Parathyroid adenoma (tissue), 2 donors: ENCODE data around the gene STX8.
"Not testable (repeated sequence)": the region's sequence is repeated elsewhere in the genome, so short reads cannot be mapped to it uniquely, and the experiment has no call there.

Experiments
- H2AFZ ChIP-seq: fragments of 300-600 bp; sonication (generic); one replicate; pipeline ENCODE4 v1.7.0; 2017; ENCODE audit warnings: antibody characterized with exemption, mild to moderate bottlenecking
- H3K27ac ChIP-seq: fragments of 300-600 bp; sonication (generic); one replicate; pipeline ENCODE4 v1.7.0; 2017
- H3K27me3 ChIP-seq: fragments of 300-600 bp; sonication (generic); one replicate; pipeline ENCODE4 v1.7.0; 2017; ENCODE audit warnings: low read length; ENCODE audit not compliant: control insufficient read depth, insufficient read depth
- H3K36me3 ChIP-seq: fragments of 300-600 bp; sonication (generic); one replicate; pipeline ENCODE4 v1.7.0; 2017; ENCODE audit warnings: low read length; ENCODE audit not compliant: control insufficient read depth, insufficient read depth
- H3K4me1 ChIP-seq: fragments of 300-600 bp; sonication (generic); one replicate; pipeline ENCODE4 v1.7.0; 2017; ENCODE audit warnings: control low read depth
- H3K4me2 ChIP-seq: fragments of 300-600 bp; sonication (generic); one replicate; pipeline ENCODE4 v1.7.0; 2017; ENCODE audit warnings: low read length
- H3K4me3 ChIP-seq: fragments of 300-600 bp; sonication (generic); one replicate; pipeline ENCODE4 v1.7.0; 2017; ENCODE audit warnings: low read depth, low read length
- H3K79me2 ChIP-seq: fragments of 300-600 bp; sonication (generic); one replicate; pipeline ENCODE4 v1.7.0; 2017; ENCODE audit warnings: control low read depth
- H3K9ac ChIP-seq: fragments of 300-600 bp; sonication (generic); one replicate; pipeline ENCODE4 v1.7.0; 2017; ENCODE audit warnings: mild to moderate bottlenecking
- H3K9me3 ChIP-seq: fragments of 300-600 bp; sonication (generic); one replicate; pipeline ENCODE4 v1.7.0; 2017; ENCODE audit warnings: low read length; ENCODE audit not compliant: control insufficient read depth
- CTCF ChIP-seq: fragments of 300-600 bp; sonication (generic); IDR thresholded peaks from one replicate; pipeline ENCODE4 v1.7.0; 2017; ENCODE audit warnings: antibody characterized with exemption, mild to moderate bottlenecking
- donor health status: primary hyperparathyroidism.

The STX8 gene

GRCh38 chr17:9457005-9457404 is 118.6 kb downstream of the STX8 start:
- no peaks in the 10 kb centered on the region for H3K36me3 ChIP-seq
- H2AFZ ChIP-seq: no peak overlapping the region
- H3K9me3 ChIP-seq: no peaks in the 10 kb centered on the region
- H3K4me3 ChIP-seq: no peak overlapping the region
- no peaks in the 10 kb centered on the region for H3K27me3 ChIP-seq
- TF ChIP-seq CTCF: no peak
- no peaks in the 10 kb centered on the region for H3K4me1 ChIP-seq
- H3K4me2 ChIP-seq: no peak overlapping the region
- H3K79me2 ChIP-seq: no peaks in the 10 kb centered on the region
- H3K9ac ChIP-seq: no peak overlapping the region
- no peak overlapping the region for H3K27ac ChIP-seq

DNA sequence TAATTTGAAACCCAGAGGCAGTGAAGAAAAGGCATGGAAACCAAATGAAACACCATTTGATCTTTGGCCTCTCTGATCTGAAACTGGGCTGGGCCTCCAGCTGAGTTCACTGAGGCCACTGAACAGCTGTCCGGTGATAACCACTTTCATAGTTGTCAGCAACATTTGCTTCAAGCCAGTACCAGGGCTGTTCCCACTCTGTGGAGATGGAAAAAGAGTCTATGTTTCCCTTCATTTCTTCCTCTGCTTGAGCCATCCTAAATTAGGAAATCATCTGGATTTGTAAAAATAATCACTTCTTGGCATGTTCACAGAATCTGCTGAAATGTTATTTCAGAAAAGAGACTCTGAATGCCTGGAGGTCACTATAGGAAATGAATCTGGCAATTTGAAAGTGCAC is 119.3 kb downstream of the STX8 start:
- no peak overlapping the region for H3K4me3 ChIP-seq
- no peaks in the 10 kb centered on the region for H3K9me3 ChIP-seq
- no peaks in the 10 kb centered on the region for H3K4me1 ChIP-seq
- H3K4me2 ChIP-seq: no peak overlapping the region
- H2AFZ ChIP-seq: no peak overlapping the region
- H3K9ac ChIP-seq: no peak overlapping the region
- H3K27me3 ChIP-seq: no peaks in the 10 kb centered on the region
- no peaks in the 10 kb centered on the region for H3K79me2 ChIP-seq
- H3K27ac ChIP-seq: no peak overlapping the region
- no peaks in the 10 kb centered on the region for H3K36me3 ChIP-seq
- TF ChIP-seq CTCF: no peak

DNA sequence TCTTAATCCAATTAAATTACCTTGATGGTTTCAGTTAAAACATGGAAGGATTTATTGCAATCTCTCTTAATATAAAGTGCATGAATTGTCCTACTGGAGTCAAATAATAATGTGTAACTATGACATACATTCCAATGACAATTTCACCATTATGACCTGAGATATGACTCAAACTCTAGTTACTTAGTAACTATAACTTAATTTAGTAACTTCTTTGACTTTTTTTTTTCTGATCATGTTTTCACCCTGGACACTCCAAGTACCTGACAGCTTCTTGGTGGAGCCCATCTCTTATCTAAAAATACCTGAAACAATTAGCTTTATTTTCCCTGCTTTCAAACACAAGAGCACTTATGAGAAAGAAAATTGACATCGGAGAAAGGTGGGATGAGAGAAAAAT is 123.7 kb downstream of the STX8 start:
- no peak overlapping the region for H2AFZ ChIP-seq
- no peaks in the 10 kb centered on the region for H3K4me1 ChIP-seq
- no peak for TF ChIP-seq CTCF
- no peak overlapping the region for H3K9ac ChIP-seq
- no peaks in the 10 kb centered on the region for H3K9me3 ChIP-seq
- H3K36me3 ChIP-seq: no peaks in the 10 kb centered on the region
- H3K79me2 ChIP-seq: no peaks in the 10 kb centered on the region
- no peak overlapping the region for H3K27ac ChIP-seq
- H3K27me3 ChIP-seq: no peaks in the 10 kb centered on the region
- H3K4me2 ChIP-seq: no peak overlapping the region
- no peak overlapping the region for H3K4me3 ChIP-seq

DNA sequence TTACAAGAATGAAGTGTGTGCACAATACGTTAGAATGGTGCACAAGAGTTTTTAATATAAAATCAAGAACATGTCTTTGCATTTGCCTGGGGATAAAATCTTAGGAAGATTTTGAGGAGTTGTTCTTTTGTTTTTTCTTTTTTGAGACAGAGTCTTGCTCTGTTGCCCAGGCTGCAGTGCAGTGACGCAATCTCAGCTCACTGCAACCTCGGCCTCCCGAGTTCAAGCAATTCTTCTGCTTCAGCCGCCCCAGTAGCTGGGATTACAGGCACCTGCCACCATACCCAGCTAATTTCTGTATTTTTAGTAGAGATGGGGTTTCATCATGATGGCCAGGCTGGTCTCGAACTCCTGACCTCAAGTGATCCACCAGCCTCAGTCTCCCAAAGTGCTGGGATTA is 128.3 kb downstream of the STX8 start:
- H3K9ac ChIP-seq, H3K27me3 ChIP-seq, H3K9me3 ChIP-seq, H3K4me2 ChIP-seq, H3K27ac ChIP-seq, H3K36me3 ChIP-seq, H2AFZ ChIP-seq, H3K79me2 ChIP-seq, H3K4me3 ChIP-seq, H3K4me1 ChIP-seq: not testable (repeated sequence)

- no peak overlapping the region for H2AFZ ChIP-seq
- TF ChIP-seq CTCF: no peak
- no peak overlapping the region for H3K4me3 ChIP-seq
- H3K9ac ChIP-seq: no peak overlapping the region
- H3K9me3 ChIP-seq: no peaks in the 10 kb centered on the region
- H3K27ac ChIP-seq: no peak overlapping the region
- H3K36me3 ChIP-seq: no peaks in the 10 kb centered on the region
- H3K79me2 ChIP-seq: no peaks in the 10 kb centered on the region
- H3K27me3 ChIP-seq: no peaks in the 10 kb centered on the region
- no peaks in the 10 kb centered on the region for H3K4me1 ChIP-seq
- no peak overlapping the region for H3K4me2 ChIP-seq
These were observed 129.1 kb downstream of the STX8 start for GRCh38 chr17:9446528-9446927.
